HCT116 (cell line): ENCODE measurements around the gene TMEM109. TPM values are rescaled to one million over a fixed set of nuclear protein-coding genes. Genes with fewer than 3 reads are reported as not detected.

ENCODE experiments used
- ATAC-seq: fragments of 200-7000 bp; cut with Tn5 transposase; 2 replicates; pipeline ENCODE4 v1.9.1; 2020; ENCODE audit warnings: mild to moderate bottlenecking, moderate library complexity
- BruUV-seq: library from RNA; stranded (reverse); fragments of 400-500 nt; replicated peaks from 2 replicates; lab custom pipeline; 2021; lab: Mats Ljungman, UMichigan
- CTCF ChIA-PET: fragments of 300-600 bp; sonication (Branson Sonifier 250); formaldehyde crosslinking; loops from one replicate; lab custom pipeline; 2021; ENCODE audit warnings: antibody characterized with exemption; lab: Charles Lee
- POLR2A ChIA-PET: fragments of 300-600, 350-600 bp; sonication (Branson Sonifier 250); formaldehyde crosslinking; loops from one replicate; lab custom pipeline; 2021; ENCODE audit warnings: antibody characterized with exemption; lab: Charles Lee
- RAD21 ChIA-PET, 2 experiments: fragments of 300-600 bp; sonication (Branson Sonifier 250); formaldehyde crosslinking; loops; one replicate each; lab custom pipeline; 2023; ENCODE audit warnings: low total read pairs in 2 of 2; ENCODE audit not compliant: uncharacterized antibody in 2 of 2, unreplicated experiment in 2 of 2, low non-redundant PET in 1 of 2; lab: Charles Lee
- DNase-seq: peaks from one replicate; pipeline ENCODE4 v3.0.0-alpha.2; 2010; ENCODE audit warnings: low read depth, low spot score
- H2AFZ ChIP-seq: fragments of 200-600 bp; shearing (Covaris generic), sonication (generic); 2 replicates; pipeline ENCODE4 v1.6.1; 2017; ENCODE audit warnings: low read depth, mixed run types, mixed read lengths, antibody characterized with exemption, low read length; ENCODE audit not compliant: poor library complexity, severe bottlenecking
- H3K27ac ChIP-seq: 2 replicates; pipeline ENCODE4 v1.5.1; 2012; ENCODE audit warnings: low read depth, low read length
- H3K27me3 ChIP-seq: fragments of 200-600 bp; sonication (generic); 2 replicates; pipeline ENCODE4 v1.6.1; 2016; ENCODE audit warnings: mixed run types, low read length, mixed read lengths; ENCODE audit not compliant: insufficient read depth
- H3K36me3 ChIP-seq, 2 experiments: fragments of 200-500 bp in 1 of 2; fragments of 200-600 bp in 1 of 2; sonication (Bioruptor generic) in 1 of 2; sonication (generic) in 1 of 2; 2 replicates each; pipeline versions ENCODE4 v1.5.1 to v1.6.1; 2014 to 2016; ENCODE audit warnings: low read length in 2 of 2, inconsistent platforms in 1 of 2, mixed read lengths in 1 of 2, mixed run types in 1 of 2; ENCODE audit not compliant: insufficient read depth in 2 of 2, control insufficient read depth in 1 of 2
- H3K4me1 ChIP-seq, 2 experiments: fragments of 200-600 bp in 1 of 2; sonication (generic) in 1 of 2; 2 replicates each; pipeline versions ENCODE4 v1.5.1 to v1.6.1; 2012 to 2017; ENCODE audit warnings: low read length in 2 of 2, inconsistent platforms in 1 of 2, mild to moderate bottlenecking in 1 of 2, mixed read lengths in 1 of 2, mixed run types in 1 of 2, moderate library complexity in 1 of 2; ENCODE audit not compliant: insufficient read depth in 2 of 2, control insufficient read depth in 1 of 2
- H3K4me2 ChIP-seq: fragments of 200-600 bp; sonication (generic); 2 replicates; pipeline ENCODE4 v1.6.1; 2017; ENCODE audit warnings: mixed run types, low read length, mixed read lengths
- H3K4me3 ChIP-seq, 2 experiments: fragments of 200-600 bp in 1 of 2; sonication (generic) in 1 of 2; replicated peaks in 1 of 2; 2 replicates each; pipeline ENCODE4 v1.5.1; 2011 to 2016; ENCODE audit warnings: low read length in 2 of 2, control low read depth in 1 of 2, low read depth in 1 of 2, mild to moderate bottlenecking in 1 of 2, mixed read lengths in 1 of 2, mixed run types in 1 of 2
- H3K79me2 ChIP-seq: fragments of 200-600 bp; sonication (generic); 2 replicates; pipeline ENCODE4 v1.6.1; 2017; ENCODE audit warnings: mild to moderate bottlenecking, mixed run types, low read length, moderate library complexity, mixed read lengths; ENCODE audit not compliant: insufficient read depth
- H3K9ac ChIP-seq: fragments of 200-600 bp; sonication (generic); 2 replicates; pipeline ENCODE4 v1.6.1; 2016; ENCODE audit warnings: low read length, mixed read lengths
- H3K9me2 ChIP-seq: fragments of 200-600 bp; sonication (generic), shearing (Covaris generic); 2 replicates; pipeline ENCODE4 v1.6.1; 2017; ENCODE audit warnings: mixed run types, mild to moderate bottlenecking, moderate library complexity; ENCODE audit not compliant: insufficient read depth
- H3K9me3 ChIP-seq, 2 experiments: fragments of 200-500 bp in 1 of 2; fragments of 200-600 bp in 1 of 2; sonication (Bioruptor generic) in 1 of 2; sonication (generic) in 1 of 2; 2 replicates each; pipeline ENCODE4 v1.6.1; 2014 to 2017; ENCODE audit warnings: low read length in 2 of 2, mixed read lengths in 2 of 2, inconsistent platforms in 1 of 2, low read depth in 1 of 2, mild to moderate bottlenecking in 1 of 2, mixed run types in 1 of 2, moderate library complexity in 1 of 2; ENCODE audit not compliant: control insufficient read depth in 1 of 2, insufficient read depth in 1 of 2
- H4K20me1 ChIP-seq: fragments of 200-600 bp; sonication (generic), shearing (Covaris generic); 2 replicates; pipeline ENCODE4 v1.6.1; 2017; ENCODE audit warnings: mixed run types, mild to moderate bottlenecking, moderate library complexity; ENCODE audit not compliant: insufficient read depth
- CBX3 ChIP-seq: IDR thresholded peaks from 2 replicates; pipeline ENCODE4 v1.6.1; 2012; ENCODE audit warnings: low read depth
- CEBPB ChIP-seq: IDR thresholded peaks from 2 replicates; pipeline ENCODE4 v1.6.1; 2012; ENCODE audit warnings: low read depth
- EGR1 ChIP-seq: IDR thresholded peaks from 2 replicates; pipeline ENCODE4 v1.6.1; 2012; ENCODE audit warnings: low read depth
- ELF1 ChIP-seq: IDR thresholded peaks from 2 replicates; pipeline ENCODE4 v1.6.1; 2012; ENCODE audit warnings: low read depth, borderline replicate concordance
- EZH2 ChIP-seq: fragments of 200-600 bp; sonication (generic); IDR thresholded peaks from 2 replicates; pipeline ENCODE4 v1.6.1; 2017; ENCODE audit warnings: antibody characterized with exemption, mixed run types
- JUND ChIP-seq: IDR thresholded peaks from 2 replicates; pipeline ENCODE4 v1.6.1; 2012
- POLR2A ChIP-seq: IDR thresholded peaks from 2 replicates; pipeline ENCODE4 v1.7.0; 2011; ENCODE audit warnings: borderline replicate concordance; ENCODE audit not compliant: insufficient read depth, insufficient read length; ENCODE audit errors: extremely low read depth
- POLR2AphosphoS5 ChIP-seq: IDR thresholded peaks from 2 replicates; pipeline ENCODE4 v1.6.1; 2011; ENCODE audit warnings: mild to moderate bottlenecking, low read depth, low read length, moderate library complexity
- SIN3A ChIP-seq: IDR thresholded peaks from 2 replicates; pipeline ENCODE4 v1.6.1; 2012; ENCODE audit warnings: low read depth
- SP1 ChIP-seq: IDR thresholded peaks from 2 replicates; pipeline ENCODE4 v1.6.1; 2012; ENCODE audit warnings: low read depth
- TCF7L2 ChIP-seq: IDR thresholded peaks from 2 replicates; pipeline ENCODE4 v1.7.0; 2011; ENCODE audit warnings: borderline replicate concordance, inconsistent platforms; ENCODE audit not compliant: insufficient read depth, insufficient read length; ENCODE audit errors: extremely low read depth
- YY1 ChIP-seq: IDR thresholded peaks from 2 replicates; pipeline ENCODE4 v1.6.1; 2011; ENCODE audit warnings: low read length, low read depth, moderate library complexity, mild to moderate bottlenecking; ENCODE audit not compliant: insufficient replicate concordance; ENCODE audit errors: extremely low read depth
- intact Hi-C: fragments of 100-400 bp; cut with micrococcal nuclease; formaldehyde crosslinking; loops from 2 replicates; pipeline ENCODE4 v1.10.0; 2022
- total RNA-seq: library from RNA; stranded (reverse); gene quantifications from one replicate; pipeline ENCODE4 v1.2.1, GENCODE V29; 2021; ENCODE audit not compliant: unreplicated experiment
- TF ChIP-seq, protein P1 (sequence below), 3 experiments: fragments of 200-600 bp in 1 of 3; sonication (generic) in 1 of 3; IDR thresholded peaks in 2 of 3; conservative IDR thresholded peaks in 1 of 3; 2 replicates each; pipeline ENCODE4 v1.5.1; 2012 to 2017; ENCODE audit warnings: low read depth in 2 of 3, low read length in 2 of 3, antibody characterized with exemption in 1 of 3, borderline replicate concordance in 1 of 3, control low read depth in 1 of 3, mild to moderate bottlenecking in 1 of 3, mixed read lengths in 1 of 3, mixed run types in 1 of 3, moderate library complexity in 1 of 3; ENCODE audit not compliant: insufficient read depth in 1 of 3
- TF ChIP-seq, protein P2 (sequence below): IDR thresholded peaks from 2 replicates; pipeline ENCODE4 v1.6.1; 2012; ENCODE audit warnings: low read depth
- TF ChIP-seq, protein P3 (sequence below): IDR thresholded peaks from 2 replicates; pipeline ENCODE4 v1.6.1; 2012

TMEM109 gene
- total RNA-seq, 1 experiment from 2014 or later = 44.4 TPM

DNA sequence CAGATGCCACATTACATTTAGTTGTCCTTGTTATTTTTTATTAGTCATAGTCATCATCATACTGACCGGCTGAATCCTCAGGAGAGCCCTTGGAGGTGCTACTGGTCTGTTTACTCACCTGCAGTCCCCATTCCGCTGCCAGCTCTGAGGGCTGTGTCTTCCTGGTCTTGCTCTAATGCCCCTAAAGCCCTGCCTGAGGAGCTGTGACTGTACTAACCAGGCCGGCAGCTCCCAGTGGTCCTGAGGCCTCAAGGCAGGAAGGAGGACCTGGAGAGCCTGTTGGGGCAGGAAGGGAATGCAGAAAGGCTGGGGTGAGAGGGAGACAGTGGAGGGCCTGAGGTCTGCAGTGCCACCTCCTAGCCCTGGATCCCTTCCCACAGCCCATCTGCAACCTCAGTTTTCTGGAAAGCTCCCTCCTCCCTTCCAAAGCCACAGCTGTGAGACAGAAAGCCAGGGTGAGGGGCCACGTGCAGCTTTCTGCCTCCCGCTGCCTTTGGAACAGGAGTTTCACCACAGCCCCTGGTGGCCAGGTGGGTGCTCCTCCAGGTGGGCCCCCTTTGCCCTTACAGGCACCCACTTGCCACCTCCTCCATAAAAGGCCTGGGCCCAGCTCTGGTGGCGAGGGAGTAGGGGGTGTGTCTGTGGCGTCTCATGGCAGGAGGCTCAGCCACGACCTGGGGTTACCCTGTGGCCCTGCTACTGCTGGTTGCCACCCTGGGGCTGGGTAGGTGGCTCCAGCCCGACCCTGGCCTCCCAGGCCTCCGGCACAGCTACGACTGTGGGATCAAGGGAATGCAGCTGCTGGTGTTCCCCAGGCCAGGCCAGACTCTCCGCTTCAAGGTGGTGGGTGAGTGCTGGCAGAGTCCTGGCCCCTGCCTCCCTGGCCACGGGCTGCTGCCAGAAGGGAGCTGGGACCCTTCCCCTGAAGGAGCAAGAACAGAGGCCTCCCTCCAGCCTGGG, 46.8 kb upstream of the TMEM109 start, which contains the start of gene ZP1:
TSS of gene ZP1 (plus strand) at position 632 of the 960 bp plus-strand sequence. CDS start at position 652, 20 bp downstream.
- no peak within 1 kb of the TSS for H3K4me3 ChIP-seq
- ATAC-seq (no peak), DNase-seq (no peak)
- no peak within 1 kb of the TSS for H3K4me2 ChIP-seq
- CTCF ChIA-PET = no interaction called here
- no peaks in the 10 kb centered on the region for H3K79me2 ChIP-seq
- no peak within 1 kb of the TSS for H3K27ac ChIP-seq
- RAD21 ChIA-PET = no interaction called here
- H3K36me3 ChIP-seq = no peaks in the 10 kb centered on the region
- no peak within 1 kb of the TSS for H2AFZ ChIP-seq
- POLR2A ChIA-PET = no interaction called here
- H3K9me2 ChIP-seq = no peaks in the 10 kb centered on the region
- H3K9me3 ChIP-seq = no peaks in the 10 kb centered on the region
- intact Hi-C loops = no loop called here
- H4K20me1 ChIP-seq = no peaks in the 10 kb centered on the region
- H3K27me3 ChIP-seq = 0 out of 2 replicates have a peak, but pooled peaks cover 4% of the 10 kb centered on the region
- H3K9ac ChIP-seq = no peak within 1 kb of the TSS
- BruUV-seq = no TSS peak
- H3K4me1 ChIP-seq = peaks cover 0 to 1% of the 10 kb centered on the region in 2 experiments; a peak in 2 of 4 replicates
- TF ChIP-seq TCF7L2 (no peak), CBX3 (no peak), SP1 (no peak), POLR2A (no peak), POLR2AphosphoS5 (no peak), EZH2 (no peak), JUND (no peak), CEBPB (no peak), ELF1 (no peak), EGR1 (no peak), SIN3A (no peak), YY1 (no peak)
- TF ChIP-seq, protein P1, sequence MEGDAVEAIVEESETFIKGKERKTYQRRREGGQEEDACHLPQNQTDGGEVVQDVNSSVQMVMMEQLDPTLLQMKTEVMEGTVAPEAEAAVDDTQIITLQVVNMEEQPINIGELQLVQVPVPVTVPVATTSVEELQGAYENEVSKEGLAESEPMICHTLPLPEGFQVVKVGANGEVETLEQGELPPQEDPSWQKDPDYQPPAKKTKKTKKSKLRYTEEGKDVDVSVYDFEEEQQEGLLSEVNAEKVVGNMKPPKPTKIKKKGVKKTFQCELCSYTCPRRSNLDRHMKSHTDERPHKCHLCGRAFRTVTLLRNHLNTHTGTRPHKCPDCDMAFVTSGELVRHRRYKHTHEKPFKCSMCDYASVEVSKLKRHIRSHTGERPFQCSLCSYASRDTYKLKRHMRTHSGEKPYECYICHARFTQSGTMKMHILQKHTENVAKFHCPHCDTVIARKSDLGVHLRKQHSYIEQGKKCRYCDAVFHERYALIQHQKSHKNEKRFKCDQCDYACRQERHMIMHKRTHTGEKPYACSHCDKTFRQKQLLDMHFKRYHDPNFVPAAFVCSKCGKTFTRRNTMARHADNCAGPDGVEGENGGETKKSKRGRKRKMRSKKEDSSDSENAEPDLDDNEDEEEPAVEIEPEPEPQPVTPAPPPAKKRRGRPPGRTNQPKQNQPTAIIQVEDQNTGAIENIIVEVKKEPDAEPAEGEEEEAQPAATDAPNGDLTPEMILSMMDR (IDR thresholded peaks at IDR 0.05 in 2 of 3, conservative IDR thresholded peaks at IDR 0.05 in 1 of 3; ENCODE audit: borderline replicate concordance in 1 of 3, insufficient read depth in 1 of 3, low read depth in 2 of 3, low read length in 2 of 3) = no peak
- TF ChIP-seq, protein P2, sequence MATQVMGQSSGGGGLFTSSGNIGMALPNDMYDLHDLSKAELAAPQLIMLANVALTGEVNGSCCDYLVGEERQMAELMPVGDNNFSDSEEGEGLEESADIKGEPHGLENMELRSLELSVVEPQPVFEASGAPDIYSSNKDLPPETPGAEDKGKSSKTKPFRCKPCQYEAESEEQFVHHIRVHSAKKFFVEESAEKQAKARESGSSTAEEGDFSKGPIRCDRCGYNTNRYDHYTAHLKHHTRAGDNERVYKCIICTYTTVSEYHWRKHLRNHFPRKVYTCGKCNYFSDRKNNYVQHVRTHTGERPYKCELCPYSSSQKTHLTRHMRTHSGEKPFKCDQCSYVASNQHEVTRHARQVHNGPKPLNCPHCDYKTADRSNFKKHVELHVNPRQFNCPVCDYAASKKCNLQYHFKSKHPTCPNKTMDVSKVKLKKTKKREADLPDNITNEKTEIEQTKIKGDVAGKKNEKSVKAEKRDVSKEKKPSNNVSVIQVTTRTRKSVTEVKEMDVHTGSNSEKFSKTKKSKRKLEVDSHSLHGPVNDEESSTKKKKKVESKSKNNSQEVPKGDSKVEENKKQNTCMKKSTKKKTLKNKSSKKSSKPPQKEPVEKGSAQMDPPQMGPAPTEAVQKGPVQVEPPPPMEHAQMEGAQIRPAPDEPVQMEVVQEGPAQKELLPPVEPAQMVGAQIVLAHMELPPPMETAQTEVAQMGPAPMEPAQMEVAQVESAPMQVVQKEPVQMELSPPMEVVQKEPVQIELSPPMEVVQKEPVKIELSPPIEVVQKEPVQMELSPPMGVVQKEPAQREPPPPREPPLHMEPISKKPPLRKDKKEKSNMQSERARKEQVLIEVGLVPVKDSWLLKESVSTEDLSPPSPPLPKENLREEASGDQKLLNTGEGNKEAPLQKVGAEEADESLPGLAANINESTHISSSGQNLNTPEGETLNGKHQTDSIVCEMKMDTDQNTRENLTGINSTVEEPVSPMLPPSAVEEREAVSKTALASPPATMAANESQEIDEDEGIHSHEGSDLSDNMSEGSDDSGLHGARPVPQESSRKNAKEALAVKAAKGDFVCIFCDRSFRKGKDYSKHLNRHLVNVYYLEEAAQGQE = no peak
- TF ChIP-seq, protein P3, sequence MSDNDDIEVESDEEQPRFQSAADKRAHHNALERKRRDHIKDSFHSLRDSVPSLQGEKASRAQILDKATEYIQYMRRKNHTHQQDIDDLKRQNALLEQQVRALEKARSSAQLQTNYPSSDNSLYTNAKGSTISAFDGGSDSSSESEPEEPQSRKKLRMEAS = no peak
